Parietal lobe (tissue), 1 donor: Measurements from ENCODE around the gene YJEFN3. TPM values are rescaled to one million over a fixed set of nuclear protein-coding genes. Genes with fewer than 3 reads are reported as not detected.

Experiments used
- total RNA-seq: library from RNA; depleted of rRNA; stranded (reverse); fragments of >200 nt; gene quantifications from one replicate; pipeline ENCODE4 v1.2.3, GENCODE V29; 2014

The YJEFN3 gene
- total RNA-seq, result 2.5 TPM

GRCh38 chr19:19528721-19529490 is at the start of gene YJEFN3:
YJEFN3 (plus strand) TSS chr19:19528911; CDS start chr19:19528933, 22 bp downstream.

GRCh38 chr19:19514881-19515641 is 13.7 kb upstream of the YJEFN3 start, which contains the start of gene TSSK6:
TSSK6 (minus strand) TSS chr19:19515548; CDS start chr19:19515427, 121 bp downstream.

GRCh38 chr19:19515642-19516519 is 12.8 kb upstream of the YJEFN3 start, which contains the start of gene NDUFA13:
NDUFA13 (plus strand) TSS chr19:19516225; CDS start chr19:19516239, 14 bp downstream.

GRCh38 chr19:19538061-19538784 is 9.5 kb downstream of the YJEFN3 start, which contains the start of gene CILP2:
CILP2 (plus strand) TSS chr19:19538265; CDS start chr19:19538350, 85 bp downstream.

Other genes starting within 250 kb of the YJEFN3 start
- gene SUGP1, start 208.4 kb upstream of the YJEFN3 start, total RNA-seq, result 35.7 TPM
- gene MAU2, start 208.1 kb upstream of the YJEFN3 start, total RNA-seq, result 76.4 TPM
- 13.5 TPM for gene GATAD2A, start 123.2 kb upstream of the YJEFN3 start, total RNA-seq
- gene TSSK6, start 13.4 kb upstream of the YJEFN3 start, total RNA-seq, result 1.3 TPM
- gene NDUFA13, start 12.7 kb upstream of the YJEFN3 start, total RNA-seq, result 75.4 TPM
- gene CILP2, start 9.4 kb downstream of the YJEFN3 start, total RNA-seq, result 0.31 TPM
- gene PBX4, start 89.8 kb downstream of the YJEFN3 start, total RNA-seq, result 19.4 TPM
- 43.8 TPM for gene LPAR2, start 99.3 kb downstream of the YJEFN3 start, total RNA-seq
- gene GMIP, start 114.7 kb downstream of the YJEFN3 start, total RNA-seq, result 27.2 TPM
- gene ATP13A1, start 134.8 kb downstream of the YJEFN3 start, total RNA-seq, result 39.8 TPM
- gene ZNF101, start 139.9 kb downstream of the YJEFN3 start, total RNA-seq, result 11.3 TPM
- gene ZNF14, start 204.2 kb downstream of the YJEFN3 start, total RNA-seq, result 34.1 TPM